SJSA1 (cell line): Measurements from ENCODE around the gene SNTG2. TPM values are rescaled to one million over a fixed set of nuclear protein-coding genes. Genes with fewer than 3 reads are reported as not detected.

Experiments
- DNase-seq, 2 experiments: peaks; one replicate each; pipeline ENCODE4 v3.0.0-alpha.2; 2015 to 2020; ENCODE audit warnings: low spot score in 2 of 2, low read depth in 1 of 2
- H3K27ac ChIP-seq: fragments of 250-450 bp; sonication (Bioruptor Pico); 2 replicates; pipeline ENCODE4 v1.5.1; 2020; ENCODE audit warnings: mild to moderate bottlenecking, moderate library complexity
- H3K27me3 ChIP-seq: fragments of 250-450 bp; sonication (Bioruptor Pico); replicated peaks from 2 replicates; pipeline ENCODE4 v1.5.1; 2020; ENCODE audit warnings: mild to moderate bottlenecking, moderate library complexity
- H3K36me3 ChIP-seq: fragments of 250-450 bp; sonication (Bioruptor Pico); 2 replicates; pipeline ENCODE4 v1.5.1; 2020; ENCODE audit warnings: mild to moderate bottlenecking
- H3K4me1 ChIP-seq: fragments of 250-450 bp; sonication (Bioruptor Pico); replicated peaks from 2 replicates; pipeline ENCODE4 v1.6.1; 2021; ENCODE audit warnings: mild to moderate bottlenecking
- H3K4me3 ChIP-seq: fragments of 250-450 bp; sonication (Bioruptor Pico); 2 replicates; pipeline ENCODE4 v1.5.1; 2020; ENCODE audit warnings: mild to moderate bottlenecking
- H3K9me3 ChIP-seq: fragments of 250-450 bp; sonication (Bioruptor Pico); replicated peaks from 2 replicates; pipeline ENCODE4 v1.5.1; 2020; ENCODE audit warnings: mild to moderate bottlenecking
- total RNA-seq: library from RNA; depleted of rRNA; stranded (reverse); fragments of >200 nt; shearing (Covaris generic); gene quantifications from 2 replicates; pipeline ENCODE4 v1.2.3, GENCODE V29; 2014

Gene SNTG2
- total RNA-seq, 1 experiment from 2014 or later = 8.7 TPM

GRCh38 chr2:1011985-1012384, 61.3 kb downstream of the SNTG2 start:
- no peaks in the 10 kb centered on the region for H3K27me3 ChIP-seq
- H3K36me3 ChIP-seq = no peaks in the 10 kb centered on the region
- no peak for DNase-seq
- H3K4me1 ChIP-seq = no peaks in the 10 kb centered on the region; the same call in 1 of the 2 replicates
- H3K9me3 ChIP-seq = no peaks in the 10 kb centered on the region
- H3K4me3 ChIP-seq = no peak overlapping the region
- no peak overlapping the region for H3K27ac ChIP-seq

GRCh38 chr2:1014802-1015201, 64.2 kb downstream of the SNTG2 start:
- DNase-seq = no peak
- no peaks in the 10 kb centered on the region for H3K36me3 ChIP-seq
- no peaks in the 10 kb centered on the region; the same call in 1 of the 2 replicates for H3K4me1 ChIP-seq
- no peak overlapping the region for H3K4me3 ChIP-seq
- no peaks in the 10 kb centered on the region for H3K27me3 ChIP-seq
- no peaks in the 10 kb centered on the region for H3K9me3 ChIP-seq
- no peak overlapping the region for H3K27ac ChIP-seq

- no peaks in the 10 kb centered on the region for H3K4me1 ChIP-seq
- H3K27me3 ChIP-seq = no peaks in the 10 kb centered on the region
- H3K9me3 ChIP-seq = no peaks in the 10 kb centered on the region
- DNase-seq = no peak
- no peaks in the 10 kb centered on the region for H3K36me3 ChIP-seq
- H3K27ac ChIP-seq = no peak overlapping the region
- H3K4me3 ChIP-seq = no peak overlapping the region
These were observed 65.9 kb downstream of the SNTG2 start for GRCh38 chr2:1016500-1016899.

- H3K27me3 ChIP-seq = no peaks in the 10 kb centered on the region
- H3K9me3 ChIP-seq = no peaks in the 10 kb centered on the region
- H3K4me1 ChIP-seq = no peaks in the 10 kb centered on the region
- H3K4me3 ChIP-seq = no peak overlapping the region
- no peak overlapping the region for H3K27ac ChIP-seq
- no peaks in the 10 kb centered on the region for H3K36me3 ChIP-seq
- no peak for DNase-seq
These were observed 67.2 kb downstream of the SNTG2 start for GRCh38 chr2:1017827-1018226.

GRCh38 chr2:1020206-1020605, 69.6 kb downstream of the SNTG2 start:
- peaks cover 6% of the 10 kb centered on the region; the same call in 1 of the 2 replicates for H3K4me1 ChIP-seq
- H3K36me3 ChIP-seq = no peaks in the 10 kb centered on the region
- no peak overlapping the region for H3K4me3 ChIP-seq
- no peak for DNase-seq
- H3K9me3 ChIP-seq = no peaks in the 10 kb centered on the region
- H3K27me3 ChIP-seq = no peaks in the 10 kb centered on the region
- no peak overlapping the region for H3K27ac ChIP-seq

- Histone ChIP-seq H3K9me3 (no peaks in the 10 kb centered on the region), H3K27me3 (no peaks in the 10 kb centered on the region), H3K4me1 (peaks cover 6% of the 10 kb centered on the region; the same call in 1 of the 2 replicates), H3K27ac (no peak overlapping the region), H3K4me3 (no peak overlapping the region), H3K36me3 (no peaks in the 10 kb centered on the region)
- no peak for DNase-seq
These were observed 71.5 kb downstream of the SNTG2 start for GRCh38 chr2:1022178-1022577.

GRCh38 chr2:1024981-1025380, 74.3 kb downstream of the SNTG2 start:
- Histone ChIP-seq H3K36me3 (no peaks in the 10 kb centered on the region), H3K4me3 (no peak overlapping the region), H3K9me3 (no peaks in the 10 kb centered on the region), H3K27me3 (no peaks in the 10 kb centered on the region), H3K27ac (no peak overlapping the region), H3K4me1 (peaks cover 6% of the 10 kb centered on the region; the same call in 1 of the 2 replicates)
- no peak for DNase-seq

GRCh38 chr2:1026141-1026540, 75.5 kb downstream of the SNTG2 start:
- Histone ChIP-seq H3K9me3 (no peaks in the 10 kb centered on the region), H3K27me3 (no peaks in the 10 kb centered on the region)

GRCh38 chr2:1028831-1029230, 78.2 kb downstream of the SNTG2 start:
- Histone ChIP-seq H3K9me3 (no peaks in the 10 kb centered on the region), H3K4me1 (peaks cover 6% of the 10 kb centered on the region; the same call in 1 of the 2 replicates), H3K27me3 (no peaks in the 10 kb centered on the region), H3K27ac (no peak overlapping the region), H3K36me3 (no peaks in the 10 kb centered on the region), H3K4me3 (no peak overlapping the region)
- no peak for DNase-seq

More at GRCh38 chr2:1026141-1026540, 75.5 kb downstream of the SNTG2 start:
- H3K36me3 ChIP-seq = no peaks in the 10 kb centered on the region
- no peak overlapping the region for H3K27ac ChIP-seq
- peaks cover 6% of the 10 kb centered on the region; the same call in 1 of the 2 replicates for H3K4me1 ChIP-seq
- no peak overlapping the region for H3K4me3 ChIP-seq
- no peak for DNase-seq

- peak overlapping the region; percentile 32 for H3K4me3 ChIP-seq
- no peak for DNase-seq
- no peaks in the 10 kb centered on the region for H3K9me3 ChIP-seq
- no peaks in the 10 kb centered on the region for H3K27me3 ChIP-seq
- no peaks in the 10 kb centered on the region for H3K4me1 ChIP-seq
- 0 out of 2 replicates have a peak overlapping the region, but pooled peaks have one; percentile 26 for H3K27ac ChIP-seq
- H3K36me3 ChIP-seq = no peaks in the 10 kb centered on the region
These were observed 81.4 kb downstream of the SNTG2 start for GRCh38 chr2:1032030-1032429.

GRCh38 chr2:1033069-1033468, 82.4 kb downstream of the SNTG2 start:
- Histone ChIP-seq H3K4me1 (no peaks in the 10 kb centered on the region), H3K27ac (no peak overlapping the region), H3K4me3 (no peak overlapping the region), H3K27me3 (no peaks in the 10 kb centered on the region), H3K36me3 (no peaks in the 10 kb centered on the region), H3K9me3 (no peaks in the 10 kb centered on the region)
- no peak for DNase-seq

- DNase-seq = no peak
- H3K36me3 ChIP-seq = no peaks in the 10 kb centered on the region
- H3K27me3 ChIP-seq = no peaks in the 10 kb centered on the region
- H3K4me3 ChIP-seq = no peak overlapping the region
- H3K4me1 ChIP-seq = no peaks in the 10 kb centered on the region
- no peak overlapping the region for H3K27ac ChIP-seq
- no peaks in the 10 kb centered on the region for H3K9me3 ChIP-seq
These were observed 86.4 kb downstream of the SNTG2 start for GRCh38 chr2:1037066-1037465.

GRCh38 chr2:1039549-1039948, 88.9 kb downstream of the SNTG2 start:
- DNase-seq = no peak
- Histone ChIP-seq H3K4me1 (no peaks in the 10 kb centered on the region), H3K9me3 (no peaks in the 10 kb centered on the region), H3K27ac (no peak overlapping the region), H3K4me3 (no peak overlapping the region), H3K36me3 (no peaks in the 10 kb centered on the region), H3K27me3 (no peaks in the 10 kb centered on the region)

GRCh38 chr2:1041012-1041805, 90.6 kb downstream of the SNTG2 start:
- Histone ChIP-seq H3K27ac (no peak overlapping the region), H3K9me3 (no peaks in the 10 kb centered on the region; the same call in 1 of the 2 replicates), H3K27me3 (no peaks in the 10 kb centered on the region), H3K4me3 (no peak overlapping the region), H3K36me3 (no peaks in the 10 kb centered on the region), H3K4me1 (no peaks in the 10 kb centered on the region)
- no peak for DNase-seq
